NCI-H187 treated with DMSO at 0.1 percent for 48 hours (cell line): ENCODE data around the gene FREM1.

Source experiments
- DNase-seq: peaks from one replicate; lab custom pipeline; 2025; lab: John Stamatoyannopoulos, UW

The FREM1 gene

GRCh38 chr9:14869671-14870070 is 40.6 kb downstream of the FREM1 start:
- no peak for DNase-seq

- no peak for DNase-seq
These were observed 41.2 kb downstream of the FREM1 start for GRCh38 chr9:14868772-14869583.

GRCh38 chr9:14868418-14868771 is 41.8 kb downstream of the FREM1 start:
- DNase-seq = no peak

- no peak for DNase-seq
These were observed 44.0 kb downstream of the FREM1 start for GRCh38 chr9:14866200-14866749.

- DNase-seq = no peak
These were observed 45.9 kb downstream of the FREM1 start for GRCh38 chr9:14864309-14864708.

- no peak for DNase-seq
These were observed 46.8 kb downstream of the FREM1 start for GRCh38 chr9:14863402-14863801.

GRCh38 chr9:14857449-14858305 is 52.6 kb downstream of the FREM1 start:
- DNase-seq = no peak

- DNase-seq = no peak
These were observed 60.4 kb downstream of the FREM1 start for GRCh38 chr9:14849851-14850250.

- DNase-seq = no peak
These were observed 60.9 kb downstream of the FREM1 start for GRCh38 chr9:14849296-14849695.

GRCh38 chr9:14846871-14847311 is 63.3 kb downstream of the FREM1 start:
- DNase-seq = no peak

- DNase-seq = no peak
These were observed 67.1 kb downstream of the FREM1 start for GRCh38 chr9:14843163-14843562.

GRCh38 chr9:14842269-14842668 is 68.0 kb downstream of the FREM1 start:
- no peak for DNase-seq

- no peak for DNase-seq
These were observed 71.5 kb downstream of the FREM1 start for GRCh38 chr9:14838701-14839100.

- no peak for DNase-seq
These were observed 73.3 kb downstream of the FREM1 start for GRCh38 chr9:14836885-14837284.

GRCh38 chr9:14831661-14832060 is 78.6 kb downstream of the FREM1 start:
- DNase-seq = no peak

- no peak for DNase-seq
These were observed 79.2 kb downstream of the FREM1 start for GRCh38 chr9:14831074-14831473.

- no peak for DNase-seq
These were observed 80.2 kb downstream of the FREM1 start for GRCh38 chr9:14830057-14830456.

GRCh38 chr9:14829204-14829603 is 81.0 kb downstream of the FREM1 start:
- DNase-seq = no peak

- DNase-seq = no peak
These were observed 82.4 kb downstream of the FREM1 start for GRCh38 chr9:14827805-14828204.

GRCh38 chr9:14824481-14824880 is 85.7 kb downstream of the FREM1 start:
- DNase-seq = no peak

- DNase-seq = no peak
These were observed 86.4 kb downstream of the FREM1 start for GRCh38 chr9:14823800-14824199.

- DNase-seq = no peak
These were observed 87.6 kb downstream of the FREM1 start for GRCh38 chr9:14822666-14823065.

- DNase-seq = no peak
These were observed 91.0 kb downstream of the FREM1 start for GRCh38 chr9:14819183-14819582.
